ENCODE results near the gene STAC2.

STAC2 gene

GRCh38 chr17:39161962-39162361 lies 63.8 kb downstream of the STAC2 start:
- DNase-seq (ENCODE audit: low read depth) = no peak

Data from T-helper 22 cell (primary cell).